Stimulated activated CD4-positive, alpha-beta T cell treated with anti-CD3 and anti-CD28 coated beads, Interleukin-12 subunit alpha, Interleukin-12 subunit beta, amount 100 ng/mL, for 24 hours (primary cell): Measurements from ENCODE around the gene DTNBP1.
"Not testable (repeated sequence)": the region's sequence is repeated elsewhere in the genome, so short reads cannot be mapped to it uniquely, and the experiment has no call there.

ENCODE experiments used
- DNase-seq, 2 experiments: peaks; one replicate each; pipeline ENCODE4 v3.0.0-alpha.2; 2020; ENCODE audit warnings: low read depth in 2 of 2

DTNBP1 gene

DNA sequence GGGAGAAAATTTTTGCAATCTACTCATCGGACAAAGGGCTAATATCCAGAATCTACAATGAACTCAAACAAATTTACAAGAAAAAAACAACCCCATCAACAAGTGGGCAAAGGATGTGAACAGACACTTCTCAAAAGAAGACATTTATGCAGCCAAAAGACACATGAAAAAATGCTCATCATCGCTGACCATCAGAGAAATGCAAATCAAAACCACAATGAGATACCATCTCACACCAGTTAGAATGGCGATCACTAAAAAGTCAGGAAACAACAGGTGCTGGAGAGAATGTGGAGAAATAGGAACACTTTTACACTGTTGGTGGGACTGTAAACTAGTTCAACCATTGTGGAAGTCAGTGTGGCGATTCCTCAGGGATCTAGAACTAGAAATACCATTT is 4.1 kb upstream of the DTNBP1 start:
- not testable (repeated sequence) for DNase-seq

DNA sequence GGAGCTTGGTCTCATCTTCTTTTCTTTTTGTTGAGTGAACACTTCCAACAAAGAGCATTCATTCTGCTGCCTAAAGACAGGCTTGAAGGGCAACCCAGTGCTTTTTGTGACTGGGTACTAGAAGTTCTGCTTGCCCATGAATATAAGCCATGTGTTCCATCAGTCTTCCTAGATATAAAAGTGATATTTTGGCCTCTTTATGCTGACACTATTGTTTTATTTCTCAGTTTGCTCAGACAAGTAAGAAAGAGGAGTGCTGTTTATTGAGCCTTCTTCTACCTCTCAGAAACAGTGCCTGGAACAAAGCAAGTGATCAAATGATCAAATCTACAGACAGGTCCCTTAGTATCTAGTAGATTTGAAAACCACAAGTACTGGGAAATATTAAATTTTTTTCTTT is 2.4 kb upstream of the DTNBP1 start:
- no peak for DNase-seq

DNA sequence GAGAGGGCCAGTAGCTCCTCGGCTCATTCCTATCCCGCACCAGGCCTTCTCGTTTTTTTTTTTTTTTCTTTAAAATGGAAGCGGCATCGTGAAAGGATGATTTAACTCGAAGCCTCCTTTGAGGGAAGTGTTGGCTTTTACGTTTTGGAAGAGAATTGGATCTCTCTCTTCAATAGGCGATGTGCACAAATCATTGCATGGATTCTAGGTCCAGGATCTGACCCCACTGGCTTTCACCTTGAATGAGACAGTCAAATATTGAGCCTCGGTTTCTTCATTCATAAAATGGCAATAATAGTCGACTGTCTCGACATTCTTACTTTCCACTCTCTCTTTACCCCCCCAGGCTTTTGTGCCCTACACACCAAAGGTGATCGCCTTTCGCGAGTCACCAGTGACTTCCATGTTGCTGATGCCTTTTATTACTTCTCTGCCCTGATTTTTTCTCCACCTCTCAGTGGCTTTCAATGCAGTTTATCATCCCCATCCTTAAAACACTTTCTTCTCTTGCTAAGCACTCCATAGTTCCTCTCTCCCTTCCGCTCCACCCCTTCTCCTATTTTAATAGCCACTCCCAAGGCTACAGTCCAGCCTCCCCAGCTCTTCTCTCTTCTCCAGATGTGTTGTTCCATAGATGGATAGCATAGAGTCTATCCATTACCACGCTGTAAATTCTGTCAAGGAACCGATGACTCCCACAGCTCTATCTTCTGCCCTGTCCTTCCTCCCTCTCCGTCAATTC is 473 bp upstream of the DTNBP1 start:
- no peak for DNase-seq

DNA sequence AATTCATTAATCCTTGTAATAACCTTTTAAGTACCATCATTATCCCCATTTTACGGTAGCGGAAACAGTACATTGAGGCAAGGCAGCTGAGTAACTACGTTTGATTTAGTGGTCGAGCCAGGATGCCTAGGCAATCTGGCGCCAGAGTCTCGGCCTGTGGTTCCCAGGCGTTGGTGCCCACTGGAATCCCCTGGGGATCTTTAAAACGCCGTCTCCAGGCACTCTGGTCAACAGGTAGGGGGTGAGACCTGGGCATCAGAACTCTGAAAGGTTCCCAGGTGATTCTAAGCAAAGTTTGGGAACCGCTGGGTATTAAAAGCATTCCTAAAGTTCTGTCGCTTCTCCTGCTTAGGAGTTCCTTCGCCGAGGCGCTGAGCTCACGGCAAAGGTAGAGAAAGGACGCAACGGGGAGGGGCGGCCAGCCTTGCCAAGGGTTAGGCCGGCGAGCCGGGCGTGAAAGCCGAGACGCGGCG is 939 bp downstream of the DTNBP1 start:
- DNase-seq: no peak

DNA sequence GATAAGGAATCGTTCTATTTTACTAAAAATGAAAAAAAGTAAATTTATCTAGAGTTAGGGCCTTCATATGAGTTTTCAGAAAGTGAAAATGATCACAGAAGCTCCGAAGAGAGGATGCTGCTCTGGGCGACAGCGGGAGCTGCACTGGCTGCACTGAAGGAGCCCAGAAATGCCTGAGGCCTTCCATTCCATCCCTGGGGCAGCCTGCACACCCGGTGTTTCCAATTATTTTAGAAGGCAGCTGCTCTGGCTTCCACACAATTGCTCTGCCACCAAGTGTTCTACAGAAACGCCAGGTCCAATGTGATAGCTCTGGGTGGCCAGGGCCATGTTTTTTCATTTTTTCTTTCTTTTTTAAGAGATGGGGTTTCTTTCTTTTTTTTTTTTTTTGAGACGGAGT is 3.6 kb downstream of the DTNBP1 start:
- no peak for DNase-seq

DNA sequence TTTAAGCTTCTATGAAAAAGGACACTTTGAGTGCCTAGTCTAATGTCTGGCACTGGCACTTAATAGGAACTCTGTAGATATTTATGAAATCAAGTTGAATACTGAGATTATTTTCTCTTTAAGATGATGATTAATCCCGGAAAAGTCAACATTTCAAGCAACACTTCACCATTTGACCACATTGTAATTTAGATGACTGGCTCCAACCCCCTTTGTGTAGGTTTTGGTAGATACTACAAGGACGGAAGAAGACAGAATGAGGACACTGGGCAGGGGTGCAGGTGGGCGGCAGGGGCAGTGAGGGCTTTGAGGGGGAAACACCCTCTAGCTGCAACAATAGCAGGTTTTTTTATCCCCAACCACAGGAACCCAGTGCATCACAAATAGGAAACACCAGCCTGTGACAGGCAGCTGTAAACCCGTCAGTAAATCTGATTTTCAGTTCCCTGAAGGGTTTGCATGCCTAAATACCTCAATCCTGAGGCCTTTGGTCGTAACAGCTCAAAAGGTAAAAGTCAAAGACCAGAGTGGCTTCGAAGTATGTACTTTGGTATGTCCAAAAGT is 4.6 kb downstream of the DTNBP1 start:
- DNase-seq: no peak

DNA sequence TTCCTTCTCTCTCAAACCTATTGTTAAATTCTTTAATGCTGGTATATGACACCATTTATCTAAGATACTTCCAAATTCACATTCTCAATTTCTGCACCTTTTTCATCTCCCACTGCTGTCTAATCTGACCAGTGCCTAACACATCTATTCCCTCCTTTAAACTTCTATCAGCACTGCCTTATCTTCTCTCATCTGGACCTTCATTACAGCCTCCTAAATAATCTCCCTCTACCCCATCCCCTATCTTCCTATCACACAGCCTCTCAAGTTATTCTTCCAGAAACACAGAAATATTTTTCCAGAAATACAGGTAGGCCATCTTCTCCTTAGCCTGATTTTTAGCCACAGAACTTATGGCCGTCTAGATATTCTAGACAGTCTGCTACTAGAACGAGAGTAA is 5.5 kb downstream of the DTNBP1 start:
- no peak for DNase-seq

DNA sequence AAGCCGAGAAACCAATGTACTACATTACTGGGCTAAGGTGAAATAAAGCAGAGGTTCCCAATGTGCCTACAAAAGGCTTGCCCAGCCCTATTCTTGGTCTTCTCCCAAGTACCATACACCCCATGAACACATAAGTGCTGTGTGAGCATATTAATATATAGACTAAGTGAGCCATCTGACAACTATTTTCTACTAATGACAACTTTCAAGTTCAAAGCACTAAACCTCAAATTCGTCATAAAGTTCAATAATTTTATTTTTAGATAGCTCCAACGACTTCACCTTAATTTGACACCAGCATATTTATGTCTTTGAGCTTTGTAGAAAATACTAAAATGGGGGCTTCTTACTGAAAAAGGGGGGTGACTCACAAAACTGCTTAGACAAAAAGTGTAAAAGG is 6.7 kb downstream of the DTNBP1 start:
- no peak for DNase-seq

DNA sequence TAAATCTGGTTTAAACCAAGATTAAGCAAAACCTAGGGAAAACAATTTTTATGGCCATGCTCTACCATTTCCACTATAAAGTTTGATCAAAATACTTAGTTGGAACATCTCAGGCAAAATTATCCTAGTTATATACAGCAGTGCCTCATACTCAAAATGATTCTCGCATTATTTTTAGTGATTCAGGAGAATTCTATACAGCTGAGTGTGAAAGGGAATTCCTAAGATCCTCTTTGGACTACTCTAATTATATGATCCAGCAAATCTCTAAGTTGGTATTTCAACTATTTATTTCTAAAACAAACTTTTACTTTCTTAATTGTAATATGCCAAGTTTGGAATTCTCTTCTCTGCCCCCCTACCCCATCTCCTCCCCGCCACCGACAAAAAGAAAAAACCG is 8.6 kb downstream of the DTNBP1 start:
- no peak for DNase-seq

DNA sequence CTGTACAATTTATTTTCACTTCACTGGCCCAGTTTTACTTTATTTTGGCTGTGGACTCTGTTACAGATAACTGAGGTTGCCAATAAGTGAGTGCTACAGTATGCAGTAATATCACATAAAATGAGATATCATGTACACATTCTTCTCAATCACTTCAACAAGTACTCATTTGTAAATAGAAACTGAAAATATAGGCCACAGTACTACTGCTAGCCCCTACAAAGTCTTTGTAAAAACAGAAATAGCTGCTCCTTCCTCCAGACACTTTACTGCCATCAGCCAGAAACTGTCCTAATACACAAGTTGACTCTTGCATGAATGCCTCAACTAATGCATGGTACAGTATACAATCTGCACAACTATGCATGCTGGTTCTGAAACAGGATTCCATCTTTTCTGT is 9.2 kb downstream of the DTNBP1 start:
- DNase-seq: no peak

DNA sequence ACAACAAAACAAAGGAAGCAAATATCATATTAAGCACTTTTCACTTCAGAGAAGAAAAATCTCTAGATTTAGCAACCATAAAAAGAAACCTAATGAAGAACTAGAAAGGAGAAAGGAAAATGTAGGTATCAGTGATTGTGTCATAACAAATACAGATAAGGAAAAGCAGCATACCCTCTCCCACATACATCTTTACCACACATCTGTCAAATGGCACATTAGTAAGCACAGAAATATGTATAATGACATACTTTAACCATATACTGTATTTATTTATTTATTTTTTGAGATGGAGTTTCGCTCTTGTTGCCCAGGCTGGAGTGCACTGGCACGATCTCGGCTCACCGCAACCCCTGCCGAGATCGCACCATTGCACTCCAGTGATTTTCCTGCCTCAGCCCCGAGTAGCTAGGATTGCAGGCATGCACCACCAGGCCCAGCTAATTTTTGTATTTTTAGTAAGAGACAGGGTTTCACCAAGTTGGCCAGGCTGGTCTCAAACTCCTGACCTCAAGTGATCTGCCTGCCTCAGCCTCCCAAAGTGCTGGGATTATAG is 12.7 kb downstream of the DTNBP1 start:
- DNase-seq: not testable (repeated sequence)

DNA sequence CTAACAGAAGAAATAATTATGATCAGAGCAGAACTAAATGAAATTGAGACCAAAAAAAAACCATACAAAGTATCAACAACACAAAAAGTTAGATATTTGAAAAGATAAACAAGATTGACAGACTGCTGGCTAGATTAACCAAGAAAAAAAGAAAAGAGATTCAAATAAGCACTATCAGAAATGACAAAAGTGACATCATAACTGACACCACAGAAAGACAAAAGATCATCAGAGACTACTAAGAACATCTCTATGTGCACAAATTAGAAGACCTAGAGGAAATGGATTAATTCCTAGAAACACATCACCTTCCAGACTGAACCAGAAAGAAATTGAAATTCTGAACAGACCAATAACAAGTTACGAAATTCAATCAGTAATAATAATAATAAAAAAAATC is 17.9 kb downstream of the DTNBP1 start:
- no peak for DNase-seq

DNA sequence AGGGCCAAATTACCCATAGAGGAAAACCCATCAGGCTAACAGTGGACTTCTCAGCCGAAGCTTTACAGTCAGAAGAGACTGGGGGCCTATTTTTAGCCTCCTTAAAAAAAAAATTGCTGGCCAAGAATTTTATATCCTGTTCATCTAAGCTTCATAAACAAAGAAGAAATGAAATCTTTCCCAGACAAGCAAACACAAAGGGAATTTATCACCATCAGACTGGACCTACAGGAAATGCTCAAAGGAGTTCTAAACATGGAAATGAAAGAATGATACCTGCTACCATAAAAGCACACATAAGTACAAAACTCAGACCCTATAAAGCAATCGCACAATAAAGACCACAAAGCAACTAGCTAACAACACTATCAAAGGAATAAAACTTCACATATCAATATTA is 19.3 kb downstream of the DTNBP1 start:
- DNase-seq: no peak

DNA sequence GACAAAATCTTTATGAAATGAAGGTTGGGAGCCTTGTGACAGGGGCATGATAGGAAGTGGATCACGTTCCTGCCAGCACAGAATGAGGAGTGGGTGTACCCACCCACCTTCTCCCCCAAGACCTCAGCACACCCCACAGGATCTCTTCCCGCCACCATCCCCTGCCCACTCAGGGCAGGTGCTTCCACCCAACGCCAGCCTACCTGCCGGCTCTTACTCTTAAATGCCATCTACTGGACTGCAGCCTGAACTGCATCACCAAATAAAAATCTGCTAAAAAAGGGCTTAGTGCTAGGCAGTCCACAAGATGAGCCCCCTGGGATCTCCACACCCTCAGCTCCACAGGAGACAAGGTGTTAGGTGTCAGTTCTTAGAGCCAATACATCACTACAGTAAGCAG is 20.6 kb downstream of the DTNBP1 start:
- no peak for DNase-seq

DNA sequence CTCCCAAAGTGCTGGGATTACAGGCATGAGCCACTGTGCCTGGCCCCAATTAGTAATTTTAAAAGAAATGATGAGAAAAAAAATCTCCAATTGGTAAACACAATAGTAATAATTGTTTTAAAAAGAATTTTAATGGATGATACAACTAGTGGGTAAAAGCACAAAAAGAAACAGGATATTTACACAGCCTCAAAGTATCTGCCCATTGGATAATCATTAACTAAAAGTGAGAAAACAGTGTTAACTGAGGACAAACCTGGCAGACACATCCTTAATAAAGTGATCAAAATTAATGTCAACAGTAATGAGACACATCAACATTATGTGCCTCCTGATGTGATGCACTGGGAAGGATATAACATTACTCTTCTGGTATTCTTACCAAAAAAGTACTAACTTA is 24.5 kb downstream of the DTNBP1 start:
- DNase-seq: no peak

DNA sequence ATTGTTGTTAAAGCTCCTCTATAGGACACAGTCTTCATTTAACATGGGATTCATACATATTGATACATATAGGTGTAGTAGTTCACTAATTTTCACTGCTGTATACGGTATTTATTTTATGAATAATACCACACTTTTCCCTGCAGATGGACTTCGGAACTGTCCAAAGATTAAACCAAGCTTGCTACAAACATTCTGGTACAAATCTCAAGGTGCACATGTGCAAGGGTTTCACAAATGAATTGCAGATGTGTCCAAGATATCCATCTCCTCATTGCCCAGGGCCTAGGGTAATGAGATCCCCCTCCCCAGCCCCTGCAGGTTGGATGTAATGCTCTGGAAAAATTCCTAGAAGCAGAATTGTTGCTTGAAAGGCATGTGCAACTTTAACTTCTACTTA is 31.4 kb downstream of the DTNBP1 start:
- no peak for DNase-seq

DNA sequence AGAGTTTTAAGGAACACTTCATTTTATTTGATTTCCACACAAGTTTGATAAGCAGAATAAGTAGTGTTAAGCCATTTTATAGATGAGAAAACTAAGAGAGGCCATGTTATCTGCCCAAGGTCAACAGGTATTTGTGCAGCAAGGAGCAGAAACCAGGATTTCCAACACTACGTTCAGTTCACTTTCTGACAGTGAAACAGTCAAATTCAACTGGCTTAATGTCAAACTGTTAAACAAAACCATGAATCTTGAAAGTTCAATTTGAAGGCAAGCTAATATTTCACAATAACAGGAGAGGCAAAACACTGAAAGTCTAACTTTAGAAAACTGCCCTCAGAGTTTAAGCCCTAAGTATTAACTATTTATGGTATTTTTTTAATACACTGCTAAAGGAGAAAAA is 32.6 kb downstream of the DTNBP1 start:
- no peak for DNase-seq

DNA sequence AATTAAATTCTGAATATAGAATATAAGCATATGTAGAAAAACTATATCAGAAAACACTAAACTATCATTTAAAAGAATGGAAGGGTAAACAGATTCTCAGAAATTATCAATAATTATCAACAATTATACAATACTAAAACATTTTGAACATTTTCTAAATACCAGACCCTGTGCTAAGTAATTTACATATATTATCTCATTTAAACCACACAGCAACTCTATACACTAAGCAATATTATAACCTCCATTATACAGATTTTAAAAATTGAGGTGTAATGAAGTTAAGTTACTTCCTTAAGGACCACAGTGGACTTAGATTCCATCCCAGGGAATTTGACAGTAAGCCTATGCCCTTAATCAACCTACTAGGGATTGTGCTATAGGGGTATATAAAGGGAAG is 33.3 kb downstream of the DTNBP1 start:
- no peak for DNase-seq

DNA sequence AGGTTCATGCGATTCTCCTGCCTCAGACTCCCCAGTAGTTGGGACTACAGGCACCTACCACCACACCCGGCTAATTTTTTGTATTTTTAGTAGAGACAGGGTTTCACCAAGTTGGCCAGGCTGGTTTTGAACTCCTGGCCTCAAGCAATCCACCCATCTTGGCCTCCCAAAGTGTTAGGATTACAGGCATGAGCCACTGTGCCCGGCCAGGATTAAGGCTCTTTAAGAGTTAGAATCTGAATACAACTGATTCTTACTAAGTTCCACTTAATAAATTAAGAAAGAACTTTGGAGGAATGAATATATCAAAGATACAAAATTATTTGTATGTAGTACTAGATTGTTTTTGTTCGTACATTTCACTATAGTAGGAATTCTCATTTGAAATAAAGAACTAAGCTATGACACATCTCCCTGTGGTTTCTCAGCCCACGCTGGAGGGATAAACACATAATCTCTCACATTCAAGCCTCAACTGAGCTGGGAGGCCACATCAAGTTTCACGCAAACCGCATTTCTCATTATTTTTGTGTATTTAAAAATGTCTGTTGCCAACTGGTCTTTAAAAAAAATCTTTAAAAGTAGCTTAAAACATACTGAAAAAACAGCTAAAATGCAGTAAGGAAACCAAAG is 34.2 kb downstream of the DTNBP1 start:
- peak; percentile 20 to 48 for DNase-seq

DNA sequence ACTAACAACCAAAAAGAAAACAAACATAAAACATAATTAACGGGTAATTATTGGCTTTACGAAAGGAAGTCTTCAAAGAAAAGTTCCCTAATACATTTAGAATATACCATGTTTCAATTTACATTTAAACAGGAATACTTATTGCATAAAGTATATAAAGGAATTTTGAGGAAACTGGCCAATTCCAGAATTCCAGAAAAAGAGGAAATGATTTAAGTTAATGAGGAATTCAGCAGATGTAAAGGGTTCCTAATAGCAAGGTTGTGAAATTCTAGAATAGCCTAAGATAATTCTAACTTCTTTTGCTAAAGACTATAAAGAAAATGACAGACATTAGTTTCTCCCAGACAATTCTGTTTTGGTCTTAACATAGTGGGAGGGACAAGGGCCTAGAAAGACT is 35.0 kb downstream of the DTNBP1 start:
- no peak for DNase-seq

DNA sequence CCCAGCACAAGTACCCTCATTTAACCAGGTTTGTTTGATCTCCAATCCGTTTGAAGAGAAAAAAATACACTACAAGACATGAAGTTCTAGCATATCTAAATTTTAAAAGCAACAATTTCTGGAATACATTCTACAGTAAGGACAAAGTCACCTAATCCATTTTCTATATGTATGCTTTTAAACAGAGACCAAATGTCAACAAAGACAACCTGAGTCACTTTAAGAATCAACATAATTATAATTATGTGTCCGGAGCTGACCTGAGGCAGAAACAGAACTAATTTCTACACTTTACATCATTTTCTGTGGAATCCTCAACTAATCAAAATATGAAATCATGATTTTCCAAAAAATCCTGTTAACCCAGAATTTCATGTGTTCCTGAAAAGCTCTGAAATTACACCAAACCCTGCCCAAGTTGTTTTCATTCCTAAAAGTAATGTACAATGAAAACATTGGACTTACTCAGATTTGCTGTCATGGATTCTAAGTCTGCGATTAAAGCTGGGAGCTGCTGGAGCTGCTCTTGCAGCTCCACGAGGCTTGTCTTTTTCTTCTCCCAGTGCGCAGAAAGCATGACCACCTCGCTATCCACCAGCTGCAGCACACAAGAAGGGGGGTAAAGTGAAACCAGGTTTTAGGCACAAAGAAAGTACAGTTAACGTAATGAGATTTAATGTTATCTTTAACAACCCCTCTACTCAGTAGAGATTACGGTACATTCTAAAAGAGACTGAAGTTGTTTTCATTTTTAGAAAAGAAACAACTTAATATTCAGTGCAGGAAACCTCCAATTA is 35.8 kb downstream of the DTNBP1 start:
- no peak for DNase-seq

DNA sequence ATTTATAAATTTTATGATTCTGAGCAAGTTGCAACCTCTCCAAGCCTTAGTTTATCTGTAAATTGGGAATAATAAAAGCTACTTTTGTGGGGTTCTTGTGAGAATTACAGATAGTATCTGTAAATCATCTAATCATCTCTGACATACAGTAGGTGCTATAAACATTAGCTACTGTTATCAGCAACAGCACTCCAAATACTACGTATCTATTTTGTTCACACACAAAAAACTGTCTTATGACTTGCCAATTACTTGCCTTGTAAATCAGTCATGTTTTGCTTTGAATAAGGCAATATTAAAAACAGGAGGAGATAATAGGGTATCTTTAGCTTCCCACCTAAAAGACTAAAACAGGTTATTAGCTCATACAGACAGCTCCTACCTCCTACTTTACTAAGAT is 36.7 kb downstream of the DTNBP1 start:
- DNase-seq: no peak
